GM21619 (cell line): ENCODE measurements around the gene THEM5.
"Not testable (repeated sequence)": the region's sequence is repeated elsewhere in the genome, so short reads cannot be mapped to it uniquely, and the experiment has no call there.

ENCODE experiments used
- ATAC-seq: cut with Tn5 transposase; IDR thresholded peaks from one replicate; pipeline ENCODE4 v1.9.1; 2021; ENCODE audit not compliant: unreplicated experiment

Gene THEM5

DNA sequence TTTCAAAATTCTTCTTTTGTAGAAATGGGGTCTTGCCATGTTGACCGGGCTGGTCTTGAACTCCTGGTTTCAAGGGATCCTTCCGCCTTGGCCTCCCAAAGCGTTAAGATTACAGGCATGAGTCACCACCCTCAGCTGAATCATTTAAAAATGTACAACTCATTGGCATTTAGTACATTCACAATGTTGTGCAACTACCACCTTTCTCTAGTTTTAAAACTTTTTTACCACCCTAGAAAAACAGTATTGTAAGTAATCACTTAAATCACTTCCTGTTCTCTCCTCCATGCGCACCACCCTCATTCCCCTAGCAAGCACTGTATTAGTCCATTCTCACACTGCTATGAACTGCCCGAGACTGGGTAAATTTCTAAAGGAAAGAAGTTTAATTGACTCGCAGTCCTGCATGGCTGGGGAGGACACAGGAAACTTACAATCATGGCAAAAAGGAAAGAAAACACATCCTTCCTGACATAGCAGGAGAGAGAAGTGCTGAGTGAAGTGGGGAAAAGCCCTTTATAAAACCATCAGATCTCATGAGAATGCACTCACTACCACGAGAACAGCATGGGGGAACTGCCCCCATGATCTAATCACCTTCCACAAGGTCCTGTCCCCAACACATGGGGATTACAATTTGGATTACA, 14.4 kb upstream of the THEM5 start:
- ATAC-seq, result no peak

DNA sequence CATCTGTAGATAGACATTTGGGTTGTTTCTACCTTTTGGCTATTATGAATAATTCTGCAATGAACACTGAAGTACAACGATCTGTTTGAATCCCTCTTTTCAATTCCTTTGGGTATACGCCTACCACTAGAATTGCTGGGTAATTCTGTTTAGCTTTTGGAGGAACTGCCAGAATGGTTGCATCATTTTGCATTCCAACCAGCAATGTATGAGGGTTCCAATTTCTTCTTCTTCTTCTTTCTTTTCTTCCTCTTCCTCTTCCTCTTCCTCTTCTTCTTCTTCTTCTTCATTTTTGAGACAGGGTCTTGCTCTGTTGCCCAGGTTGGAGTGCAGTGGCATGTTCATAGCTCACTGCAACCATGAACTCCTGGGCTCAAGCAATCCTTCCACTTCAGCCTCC, 13.8 kb upstream of the THEM5 start:
- ATAC-seq, result no peak

DNA sequence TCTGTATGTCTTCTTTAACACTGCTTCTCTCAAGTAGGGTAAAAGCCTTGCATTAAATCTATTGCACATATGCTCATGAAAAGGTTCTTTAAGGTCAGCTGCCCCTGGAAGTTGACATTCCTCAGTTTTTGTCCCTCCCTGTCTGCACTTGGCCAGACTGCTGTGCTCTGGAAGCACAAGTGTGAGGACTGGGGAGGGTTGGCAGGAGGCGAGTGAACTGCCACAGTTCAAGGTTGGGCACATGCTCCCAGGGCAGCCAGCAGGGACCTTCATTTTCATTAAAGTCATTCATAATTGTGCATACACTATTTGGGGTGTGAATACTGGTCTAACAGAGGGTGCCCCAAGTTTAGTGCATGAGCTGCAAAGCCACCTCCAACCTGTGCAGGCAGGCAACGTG, 10.9 kb upstream of the THEM5 start:
- ATAC-seq, result no peak

DNA sequence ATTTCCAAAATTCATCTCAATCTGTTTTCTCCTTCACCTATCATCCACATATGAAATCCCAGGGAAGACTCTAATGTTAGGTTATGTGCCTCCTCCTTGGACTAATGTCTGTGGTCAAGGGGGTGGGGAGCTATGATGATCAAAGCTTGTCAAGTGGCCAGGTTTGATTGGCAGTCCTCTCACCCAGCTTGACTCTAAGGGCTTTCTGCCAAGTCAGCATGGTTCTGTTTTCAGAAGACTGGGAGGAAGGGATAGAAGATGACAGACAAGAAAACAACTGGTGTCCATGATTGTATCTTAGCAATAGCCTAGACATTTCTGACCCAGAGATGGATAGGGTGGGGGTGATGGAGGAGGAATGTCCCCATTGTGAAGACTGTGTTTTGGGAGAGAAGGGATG, 9.1 kb upstream of the THEM5 start:
- no peak for ATAC-seq

DNA sequence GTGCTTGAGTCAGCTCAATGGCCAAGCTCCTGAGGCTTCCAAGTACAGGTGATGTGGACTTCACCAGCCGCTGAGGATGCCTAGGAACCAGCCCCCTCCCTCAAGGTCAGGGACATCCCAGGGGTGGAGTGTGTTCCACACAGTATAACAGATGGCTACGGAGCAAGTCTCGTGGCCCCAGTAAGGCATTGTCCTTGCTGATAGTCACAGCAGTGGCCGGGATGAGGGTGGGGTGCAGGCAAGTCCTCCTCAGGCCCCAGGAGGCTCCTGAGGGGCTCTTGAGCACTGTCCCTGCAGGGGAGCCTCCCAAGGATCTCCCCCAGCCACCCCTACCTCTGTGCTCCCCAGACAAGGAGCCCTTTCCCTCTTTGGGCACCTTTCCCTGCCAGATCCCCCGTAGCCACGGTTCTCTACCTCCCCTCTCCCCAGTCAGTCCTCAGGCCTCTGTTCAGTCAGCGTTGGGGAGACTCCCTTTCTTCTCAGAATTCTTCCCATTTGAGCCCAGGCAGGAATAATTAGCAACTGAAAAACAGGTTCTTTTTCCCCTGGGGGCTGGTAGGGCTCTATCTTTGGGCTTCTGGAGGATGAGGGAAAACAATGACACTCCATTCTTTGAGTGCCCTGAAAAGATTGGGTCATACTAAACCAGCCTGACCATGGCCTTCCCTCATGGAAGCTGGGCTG, 7.1 kb upstream of the THEM5 start:
- ATAC-seq, result no peak

DNA sequence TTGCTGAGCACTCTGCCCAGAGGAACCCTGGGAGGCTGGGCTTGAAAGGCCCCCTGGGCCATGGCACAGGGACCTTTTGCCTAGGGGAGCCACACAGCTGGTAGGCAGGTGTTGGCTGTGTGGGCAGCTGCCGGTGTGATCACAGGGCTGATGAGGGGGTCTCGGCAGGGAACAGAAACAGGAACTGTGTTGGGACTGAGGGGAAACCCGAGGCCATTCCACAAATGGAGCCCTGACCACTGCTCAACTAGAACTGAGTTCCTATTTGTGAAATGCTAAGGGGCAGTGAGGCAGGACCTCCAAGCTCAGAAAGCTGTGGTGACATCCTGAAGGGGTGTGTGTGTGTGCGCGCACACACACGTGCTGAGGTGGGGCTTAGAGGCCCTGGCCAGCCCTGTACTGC, 6.4 kb upstream of the THEM5 start:
- ATAC-seq, result no peak

DNA sequence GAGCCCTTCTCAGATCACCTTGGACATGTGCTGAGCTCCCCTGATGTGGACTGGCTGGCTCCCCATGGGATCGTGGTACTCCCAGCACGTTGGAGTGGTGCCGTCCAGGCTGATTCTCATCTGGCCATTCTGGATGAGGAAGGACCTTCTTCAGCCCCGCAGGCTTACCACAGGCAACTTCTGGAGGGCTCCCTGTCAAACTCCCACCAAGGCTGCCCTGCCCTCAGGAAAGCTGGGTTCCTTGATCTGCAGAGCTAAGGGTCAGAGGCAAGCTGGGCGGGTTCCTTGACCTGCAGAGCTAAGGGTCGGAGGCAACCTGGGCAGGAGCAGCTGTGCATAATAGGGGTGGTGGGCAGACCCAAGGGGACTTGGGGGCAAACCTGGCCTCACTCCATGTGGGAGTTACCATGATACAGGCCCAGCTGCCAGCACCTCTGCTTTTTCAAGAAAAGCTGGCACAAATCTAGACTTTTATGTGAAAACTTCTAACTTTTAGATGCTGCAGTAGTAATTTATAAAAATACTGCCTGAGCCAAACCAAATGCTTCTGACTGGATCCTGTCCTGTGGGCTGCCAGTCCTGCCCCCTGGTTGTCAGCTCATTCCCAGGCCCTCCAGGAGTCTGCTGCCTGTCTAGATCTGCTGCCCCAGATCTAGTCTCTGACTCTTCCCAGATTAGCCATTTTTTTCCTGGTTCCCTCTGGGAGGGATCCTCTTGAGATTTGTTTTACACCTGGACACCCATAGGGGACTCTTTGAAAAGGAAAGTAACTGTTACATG, 5.6 kb upstream of the THEM5 start:
- ATAC-seq, result no peak

DNA sequence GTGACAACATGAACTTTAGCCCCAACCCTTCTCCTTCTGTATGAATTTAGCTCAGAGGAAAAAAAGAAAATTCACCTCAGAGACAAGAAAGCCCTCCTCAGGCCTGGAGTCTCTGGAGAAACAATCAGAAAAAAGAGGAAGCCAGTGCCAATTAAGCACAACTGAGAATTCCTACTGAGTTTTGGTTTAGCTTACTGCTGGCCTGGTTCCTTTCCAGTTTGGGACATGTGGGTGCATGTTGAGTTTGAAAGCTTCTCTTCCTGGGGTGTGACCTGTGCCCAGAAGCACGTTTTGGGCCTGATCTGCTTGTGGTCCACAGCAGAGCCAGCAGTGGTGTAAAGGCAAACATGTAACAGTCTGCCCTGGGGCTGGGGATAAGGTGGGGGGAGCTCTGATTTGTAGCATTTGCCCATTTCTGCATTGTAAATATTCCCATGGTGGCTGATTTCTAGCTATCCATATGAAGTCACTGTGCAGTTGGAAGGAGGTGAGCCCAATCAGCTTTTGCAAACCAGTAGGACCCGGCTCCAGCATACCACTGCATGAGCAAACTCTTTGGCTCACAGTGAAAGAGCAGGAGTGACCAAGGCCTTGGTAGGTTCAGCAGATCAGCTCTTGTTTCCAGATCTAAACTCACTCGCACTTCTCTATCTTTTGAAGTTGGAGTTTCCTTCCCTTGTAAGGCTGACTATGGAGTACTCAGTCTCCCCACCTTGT, 4.7 kb upstream of the THEM5 start:
- no peak for ATAC-seq

DNA sequence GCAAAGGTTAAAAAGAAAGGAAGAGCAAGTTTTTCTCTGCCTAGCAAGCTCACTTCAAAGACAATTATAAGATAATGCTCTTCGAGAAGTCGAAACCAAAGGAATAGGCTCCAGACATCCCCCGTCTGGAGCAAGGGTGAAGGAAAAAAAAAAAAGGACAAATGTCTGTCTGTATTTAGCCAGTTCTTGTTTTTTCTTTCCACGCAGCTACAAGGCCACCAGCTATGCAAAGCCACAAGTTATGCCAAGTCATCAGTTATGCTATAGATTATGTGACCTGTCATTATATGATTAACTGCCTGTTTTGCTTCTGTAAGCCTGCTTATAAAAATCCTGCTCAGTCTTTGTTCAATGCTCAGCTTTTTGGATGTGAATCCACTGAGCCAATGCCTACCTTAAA, 2.4 kb upstream of the THEM5 start:
- ATAC-seq, result no peak

DNA sequence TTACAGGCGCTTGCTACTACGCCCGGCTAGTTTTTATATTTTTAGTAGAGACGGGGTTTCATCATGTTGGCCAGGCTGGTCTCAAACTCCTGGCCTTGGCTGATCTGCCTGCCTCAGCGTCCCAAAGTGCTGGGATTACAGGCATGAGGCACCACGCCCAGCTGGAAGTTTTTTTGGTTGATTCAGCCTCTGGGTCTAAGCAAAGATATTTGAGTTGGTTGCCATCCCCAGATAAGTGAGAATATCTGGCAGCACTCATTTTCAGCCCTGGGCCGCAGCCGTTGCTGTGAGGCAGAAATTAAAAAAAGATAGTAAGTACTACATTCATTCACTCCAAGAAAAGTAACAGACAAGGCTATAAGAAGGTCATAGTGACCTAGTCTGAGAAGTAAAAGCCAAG, 2.0 kb upstream of the THEM5 start:
- not testable (repeated sequence) for ATAC-seq

DNA sequence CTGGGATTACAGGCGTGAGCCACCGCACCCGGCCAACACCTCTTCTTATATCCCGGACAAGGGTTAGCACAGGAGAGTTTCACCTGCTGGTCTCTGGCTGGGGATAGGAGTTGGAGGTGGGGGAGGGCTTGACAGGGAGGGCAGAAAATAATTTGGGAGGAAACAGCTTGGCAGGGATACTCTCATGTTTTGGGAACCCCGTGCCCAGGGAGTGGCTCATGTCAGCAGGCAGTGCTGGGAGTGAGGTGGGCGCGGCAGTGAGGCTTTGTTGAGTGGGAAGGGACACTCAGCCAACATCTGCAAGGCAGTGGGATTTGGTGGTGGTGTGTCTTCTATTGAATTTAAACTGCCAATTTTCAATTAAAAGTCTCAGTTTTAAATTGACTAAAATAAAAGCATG, 1.1 kb upstream of the THEM5 start:
- no peak for ATAC-seq

DNA sequence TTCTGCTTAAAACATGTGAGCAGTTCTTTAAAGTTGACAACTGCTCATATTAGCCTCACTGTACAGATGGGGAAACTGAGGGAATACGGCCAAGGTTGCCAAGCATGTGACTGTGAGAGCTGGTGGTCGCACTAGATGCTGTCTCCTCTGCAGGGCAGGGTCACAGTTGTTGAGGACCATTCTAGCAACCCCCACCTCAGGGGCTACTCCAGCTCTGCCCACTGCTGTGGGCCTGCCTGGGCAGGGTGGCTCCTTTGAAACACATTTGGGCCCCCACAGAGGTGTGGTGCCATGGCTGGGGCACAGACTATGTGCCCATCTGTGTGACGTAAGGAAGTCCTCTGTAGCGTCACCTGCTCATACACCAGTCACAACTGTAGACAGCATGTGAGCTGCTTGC, 779 bp downstream of the THEM5 start:
- no peak for ATAC-seq

DNA sequence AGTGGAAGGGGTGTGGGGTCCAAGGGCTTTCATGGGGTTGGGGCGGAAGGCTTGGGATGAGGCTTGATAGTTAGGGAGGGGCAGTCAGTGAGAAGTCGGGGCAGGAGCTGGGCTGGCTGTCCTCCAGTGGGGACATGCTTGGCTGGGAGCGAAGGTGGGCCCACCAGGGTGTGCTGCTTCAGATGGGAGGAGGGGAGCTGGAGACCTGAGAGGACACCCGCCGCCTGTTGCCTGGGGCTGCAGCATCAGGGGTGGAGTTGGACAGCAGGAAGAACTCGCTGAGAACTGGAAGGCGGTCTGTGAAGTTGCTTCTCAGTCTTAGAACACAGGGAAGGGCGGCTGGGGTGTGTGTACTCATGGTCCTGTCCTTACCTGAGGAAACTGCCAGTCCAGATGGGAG, 1.6 kb downstream of the THEM5 start:
- ATAC-seq, result no peak

DNA sequence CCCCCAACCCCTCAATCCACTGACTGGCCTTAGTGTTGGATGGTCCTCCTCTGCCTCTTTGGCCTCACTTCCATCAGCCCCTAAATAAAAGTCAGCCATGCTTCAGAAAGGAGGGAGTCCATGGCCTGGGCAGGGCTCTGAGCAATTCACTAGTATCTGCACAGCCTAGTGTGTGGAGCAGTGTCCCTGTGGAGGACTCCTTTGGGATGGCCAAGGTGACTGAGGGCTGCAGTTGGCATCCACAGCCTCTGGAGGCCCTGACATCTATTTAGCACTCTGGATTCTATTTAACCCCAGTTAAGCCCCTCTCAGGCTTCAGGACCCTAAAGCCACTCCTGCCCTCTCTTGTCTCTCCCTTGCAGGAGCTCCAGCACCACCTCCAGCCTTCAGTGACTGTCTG, 3.6 kb downstream of the THEM5 start:
- ATAC-seq, result no peak

DNA sequence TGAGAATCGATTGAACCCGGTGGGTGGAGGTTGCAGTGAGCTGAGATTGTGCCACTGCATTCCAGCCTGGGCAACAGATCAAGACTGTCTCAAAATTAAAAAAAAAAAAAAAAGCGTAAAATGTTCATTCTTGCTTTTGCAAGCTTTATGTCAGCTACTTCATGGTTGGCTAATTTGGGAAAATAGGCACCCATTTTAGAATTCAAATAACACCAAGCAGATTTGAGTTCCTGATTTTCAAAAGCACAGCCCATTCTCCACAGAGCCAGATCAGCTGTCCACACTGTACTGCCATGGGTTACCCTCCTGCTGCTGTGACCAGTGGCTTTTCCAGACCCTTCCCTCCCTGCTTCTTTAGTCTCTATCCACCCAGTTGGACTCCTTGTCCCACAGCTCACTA, 4.4 kb downstream of the THEM5 start:
- ATAC-seq, result no peak

DNA sequence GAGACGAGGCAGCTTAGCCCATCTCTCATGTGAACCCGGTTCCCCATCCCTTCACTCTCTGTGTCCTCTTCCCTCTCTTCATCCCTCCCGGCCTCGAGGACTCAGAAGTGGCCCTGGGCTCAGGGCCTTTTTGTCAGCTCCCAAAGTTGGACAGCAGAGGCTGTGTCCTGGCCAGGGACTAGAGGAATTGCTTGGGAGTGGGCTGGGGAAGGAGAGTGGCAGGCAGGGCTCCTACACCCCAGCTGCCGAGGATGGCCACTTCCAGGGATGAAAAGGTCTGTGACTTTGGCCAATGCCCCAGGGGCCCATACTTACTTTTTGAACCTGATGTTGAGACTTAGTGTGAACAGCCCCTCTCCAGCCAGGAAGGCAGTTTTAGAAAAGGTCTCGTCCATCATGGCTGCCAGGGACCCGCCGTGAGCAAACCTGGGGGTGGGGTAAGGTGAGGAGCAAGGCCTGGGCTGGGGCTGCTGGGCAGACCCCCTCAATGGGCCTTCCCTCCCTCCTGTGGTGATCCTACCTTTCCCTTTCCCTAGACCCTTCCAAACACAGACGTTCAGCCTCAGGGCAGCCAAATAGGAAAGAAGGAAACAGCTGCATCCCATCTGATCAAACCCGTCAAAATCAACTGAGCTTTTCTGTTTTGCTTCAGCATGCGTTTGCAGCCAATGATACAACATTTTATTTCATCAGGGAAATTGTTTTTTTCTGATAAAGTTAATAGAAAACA, 5.5 kb downstream of the THEM5 start:
- no peak for ATAC-seq

DNA sequence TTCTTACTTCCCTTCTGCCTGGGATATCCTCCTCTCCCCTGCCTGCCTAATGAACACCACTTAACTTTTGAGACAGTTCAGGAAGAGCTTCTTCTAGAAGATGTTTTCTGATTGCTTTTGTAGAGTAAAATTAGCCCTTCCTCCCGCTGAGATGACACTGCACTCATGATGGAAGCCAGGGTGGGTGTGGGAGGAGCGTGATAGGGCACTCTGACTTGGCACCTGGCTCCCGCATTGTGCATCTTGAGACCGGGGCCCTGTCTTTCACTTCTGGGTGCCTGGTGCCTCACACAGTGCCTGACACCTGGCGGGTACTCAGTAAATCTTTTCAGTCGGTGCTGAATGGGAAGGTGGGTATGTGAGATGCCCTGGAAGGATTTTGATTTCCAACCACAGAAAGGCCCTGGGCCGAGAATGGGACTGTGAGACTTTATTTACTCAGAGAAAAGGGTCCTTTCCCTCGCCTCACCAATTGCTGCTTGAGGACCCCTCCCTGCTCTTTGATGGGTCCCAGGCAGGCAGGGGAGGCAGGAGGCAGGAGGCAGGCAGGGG, 6.8 kb downstream of the THEM5 start:
- no peak for ATAC-seq

DNA sequence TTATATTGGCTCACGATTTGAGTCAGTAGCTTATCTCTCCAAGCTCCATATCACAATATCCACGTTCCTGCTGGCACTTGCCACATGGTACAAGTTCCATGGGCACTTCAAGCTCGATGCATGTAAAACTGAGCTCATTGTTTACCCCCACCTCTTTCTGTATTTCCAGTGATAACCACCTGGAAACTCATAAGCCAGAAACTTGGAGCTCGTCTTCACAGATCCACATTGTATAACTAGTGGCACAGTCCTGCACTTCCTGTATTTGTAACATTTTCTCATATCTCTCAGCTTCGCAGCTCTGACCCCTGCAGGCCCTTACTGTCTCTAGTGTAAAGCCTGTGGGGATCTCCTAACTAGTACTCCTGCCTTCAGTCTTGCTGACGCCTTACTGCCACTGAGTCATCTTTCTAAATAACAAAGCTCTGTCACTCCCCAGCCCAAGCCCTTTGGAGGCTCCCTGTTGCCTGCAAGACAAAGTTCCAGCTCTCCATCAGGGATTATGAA, 7.4 kb downstream of the THEM5 start:
- no peak for ATAC-seq

DNA sequence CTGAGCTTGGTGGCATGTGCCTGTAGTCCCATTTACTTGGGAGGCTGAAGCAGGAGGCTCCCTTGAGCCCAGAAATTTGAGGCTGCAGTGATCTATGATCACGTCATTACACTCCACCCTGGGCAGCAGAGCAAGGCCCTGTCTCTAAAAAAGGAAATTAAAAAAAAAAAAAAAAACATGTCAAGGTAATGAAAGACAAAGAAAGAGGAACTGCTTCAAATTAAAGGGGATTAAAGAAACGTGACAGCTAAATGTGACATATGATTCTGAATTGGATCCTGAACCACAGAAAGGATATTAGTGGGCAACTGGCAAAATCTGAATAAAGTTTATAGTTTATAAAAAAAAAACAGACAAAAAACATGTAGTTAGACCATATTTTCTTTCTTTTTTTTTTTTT, 10.1 kb downstream of the THEM5 start:
- ATAC-seq, result no peak

DNA sequence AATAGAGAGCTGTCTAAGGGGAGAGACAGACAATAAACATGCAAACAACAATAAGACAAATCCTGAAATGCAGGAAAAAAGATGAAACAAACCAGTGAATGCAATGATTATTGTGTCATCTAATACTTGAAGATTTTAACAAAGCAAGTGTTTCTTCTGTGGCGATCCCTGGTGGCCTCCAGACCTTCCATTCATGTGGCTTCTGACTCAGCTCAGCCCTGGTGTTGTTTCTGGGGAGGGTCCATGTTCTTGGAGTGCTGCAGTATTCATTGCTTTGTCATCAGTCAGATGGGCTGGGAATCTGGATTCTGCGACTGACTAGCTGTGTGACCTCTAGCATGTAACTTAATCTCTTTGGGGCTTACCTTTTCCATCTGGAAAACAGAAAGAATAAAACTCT, 12.4 kb downstream of the THEM5 start:
- ATAC-seq, result no peak

DNA sequence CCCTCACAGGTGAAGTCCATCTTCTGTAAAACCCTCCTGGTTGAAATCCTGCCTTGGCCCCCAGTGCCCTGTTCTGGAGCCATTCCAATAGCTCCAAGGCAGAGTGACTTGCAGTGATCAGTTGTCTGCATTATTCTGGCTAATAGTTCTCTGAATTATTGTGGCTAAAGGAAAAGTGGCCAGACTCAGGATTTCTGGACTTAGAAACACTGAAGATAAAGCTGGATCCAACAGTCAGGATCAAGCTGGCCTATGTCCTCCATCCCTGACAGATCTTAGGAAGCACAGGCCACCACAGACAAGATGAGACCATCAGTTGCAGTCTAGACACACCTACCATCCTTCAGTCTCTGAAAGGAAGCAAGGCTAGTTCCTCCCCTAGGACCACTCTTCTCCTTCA, 13.1 kb downstream of the THEM5 start:
- ATAC-seq, result no peak
